NCI-H128 (cell line): ENCODE data around the gene NCDN.

Experiments used
- DNase-seq: peaks from one replicate; lab custom pipeline; 2025; ENCODE audit not compliant: unreplicated experiment; lab: John Stamatoyannopoulos, UW

NCDN gene, protein sequence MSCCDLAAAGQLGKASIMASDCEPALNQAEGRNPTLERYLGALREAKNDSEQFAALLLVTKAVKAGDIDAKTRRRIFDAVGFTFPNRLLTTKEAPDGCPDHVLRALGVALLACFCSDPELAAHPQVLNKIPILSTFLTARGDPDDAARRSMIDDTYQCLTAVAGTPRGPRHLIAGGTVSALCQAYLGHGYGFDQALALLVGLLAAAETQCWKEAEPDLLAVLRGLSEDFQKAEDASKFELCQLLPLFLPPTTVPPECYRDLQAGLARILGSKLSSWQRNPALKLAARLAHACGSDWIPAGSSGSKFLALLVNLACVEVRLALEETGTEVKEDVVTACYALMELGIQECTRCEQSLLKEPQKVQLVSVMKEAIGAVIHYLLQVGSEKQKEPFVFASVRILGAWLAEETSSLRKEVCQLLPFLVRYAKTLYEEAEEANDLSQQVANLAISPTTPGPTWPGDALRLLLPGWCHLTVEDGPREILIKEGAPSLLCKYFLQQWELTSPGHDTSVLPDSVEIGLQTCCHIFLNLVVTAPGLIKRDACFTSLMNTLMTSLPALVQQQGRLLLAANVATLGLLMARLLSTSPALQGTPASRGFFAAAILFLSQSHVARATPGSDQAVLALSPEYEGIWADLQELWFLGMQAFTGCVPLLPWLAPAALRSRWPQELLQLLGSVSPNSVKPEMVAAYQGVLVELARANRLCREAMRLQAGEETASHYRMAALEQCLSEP

DNA sequence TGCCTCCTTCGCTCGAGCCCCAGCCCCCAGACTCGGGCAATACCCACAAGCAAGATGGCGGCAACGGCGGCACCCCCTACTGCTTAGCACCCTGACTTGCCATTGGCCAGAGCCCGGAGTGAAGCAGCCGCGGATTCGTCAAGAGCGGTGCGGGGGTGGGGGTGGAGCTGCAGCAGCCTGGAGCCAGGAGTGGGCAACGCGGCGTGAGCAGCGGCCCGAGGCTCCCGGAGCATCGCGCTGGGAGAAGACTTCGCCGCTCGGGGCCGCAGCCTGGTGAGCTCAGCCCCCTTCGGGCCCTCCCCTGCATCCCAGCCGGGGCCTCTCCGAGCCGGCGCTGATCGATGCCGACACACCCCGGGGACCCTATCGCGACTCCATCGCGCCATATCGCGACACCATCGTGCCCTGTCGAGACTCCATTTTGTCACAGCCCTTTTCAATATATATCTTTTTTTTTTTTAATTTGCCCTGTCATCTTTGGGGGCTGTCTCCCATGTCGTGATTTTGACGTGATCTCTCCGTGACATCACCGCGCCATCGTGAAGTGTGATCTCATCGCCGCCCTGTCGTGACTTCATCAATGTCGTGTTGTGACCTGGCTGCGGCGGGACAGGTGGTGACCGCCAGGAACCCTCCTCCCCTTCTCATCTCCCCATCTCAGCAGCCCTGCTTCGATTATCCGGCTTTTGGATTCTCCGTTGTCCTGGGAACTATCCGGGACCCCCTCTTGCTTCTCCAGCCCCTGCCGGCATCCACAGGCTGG lies at the start of gene NCDN:
Gene NCDN, plus strand, starts transcription at position 189 of the 763 bp plus-strand sequence. Its CDS starts 392 bp downstream, at position 581.
- peak; percentile 95 for DNase-seq

DNA sequence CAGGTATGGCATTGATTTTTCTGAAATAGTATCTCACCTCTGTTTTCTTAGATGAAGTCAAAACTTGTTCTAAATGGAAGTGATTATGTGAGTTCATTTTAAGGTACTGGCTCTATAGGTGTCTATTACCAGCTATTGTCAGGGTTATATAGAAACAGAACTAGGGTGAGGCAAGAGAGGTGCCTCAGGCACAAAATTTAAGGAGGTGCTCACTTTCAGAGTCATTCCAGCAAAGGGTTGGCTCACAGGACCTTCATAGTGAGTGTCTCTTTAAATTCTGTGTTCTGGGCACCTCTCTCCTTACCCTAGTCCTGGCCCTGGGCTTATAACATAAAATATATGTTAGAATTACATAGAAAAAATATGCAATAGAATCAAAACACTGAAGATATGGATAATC lies 49.7 kb upstream of the NCDN start:
- DNase-seq, result no peak

DNA sequence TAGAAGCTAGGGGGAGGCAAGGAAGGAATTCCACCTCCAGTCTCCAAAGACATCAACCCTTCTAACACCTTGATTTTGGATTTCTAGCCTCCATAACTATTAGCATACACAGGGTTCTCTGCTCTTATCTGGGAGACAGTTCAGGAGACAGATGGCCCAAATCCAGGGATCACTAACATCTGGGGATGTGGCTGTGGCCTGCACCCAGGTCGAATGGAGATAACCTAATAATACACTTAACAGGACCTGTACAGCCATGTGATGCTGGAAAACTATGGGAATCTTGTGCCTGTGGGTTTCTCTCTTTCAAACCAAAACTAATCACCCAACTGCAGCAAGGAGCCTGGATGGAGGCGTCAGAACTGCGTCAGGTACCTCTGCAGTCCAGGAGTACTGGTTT lies 48.0 kb upstream of the NCDN start:
- DNase-seq, result no peak

DNA sequence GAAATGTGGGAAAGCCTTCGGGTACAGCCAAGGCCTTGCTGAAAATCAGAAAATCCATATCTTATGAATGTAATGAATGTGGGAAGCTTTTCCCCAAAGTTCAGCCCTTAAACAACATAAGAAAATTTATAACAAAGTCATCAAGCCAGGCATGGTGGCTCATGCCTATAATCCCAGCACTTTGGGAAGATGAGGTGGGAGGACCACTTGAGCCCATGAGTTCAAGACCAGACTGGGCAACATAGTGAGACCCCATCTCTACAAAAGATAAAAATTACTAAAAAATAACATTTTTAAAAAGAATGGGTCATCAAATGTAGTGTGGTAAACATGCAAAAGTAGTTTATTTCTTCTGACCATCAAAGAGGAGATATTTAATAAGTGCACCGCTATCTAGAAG lies 46.3 kb upstream of the NCDN start:
- no peak for DNase-seq

DNA sequence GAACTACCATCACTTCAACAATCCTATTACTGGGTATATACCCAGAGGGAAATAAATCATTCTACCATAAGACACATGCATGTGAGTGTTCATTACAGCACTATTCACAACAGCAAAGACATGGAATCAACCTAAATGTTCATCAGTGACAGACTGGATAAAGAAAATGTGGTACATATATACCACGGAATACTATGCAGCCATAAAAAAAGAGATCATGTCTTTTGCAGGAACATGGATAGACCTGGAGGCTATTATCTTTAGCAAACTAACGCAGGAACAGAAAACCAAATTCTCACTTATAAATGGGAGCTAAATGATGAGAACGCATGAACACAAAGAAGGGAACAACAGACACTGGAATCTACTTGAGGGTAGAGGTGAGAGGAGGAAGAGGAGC lies 39.4 kb upstream of the NCDN start:
- no peak for DNase-seq

DNA sequence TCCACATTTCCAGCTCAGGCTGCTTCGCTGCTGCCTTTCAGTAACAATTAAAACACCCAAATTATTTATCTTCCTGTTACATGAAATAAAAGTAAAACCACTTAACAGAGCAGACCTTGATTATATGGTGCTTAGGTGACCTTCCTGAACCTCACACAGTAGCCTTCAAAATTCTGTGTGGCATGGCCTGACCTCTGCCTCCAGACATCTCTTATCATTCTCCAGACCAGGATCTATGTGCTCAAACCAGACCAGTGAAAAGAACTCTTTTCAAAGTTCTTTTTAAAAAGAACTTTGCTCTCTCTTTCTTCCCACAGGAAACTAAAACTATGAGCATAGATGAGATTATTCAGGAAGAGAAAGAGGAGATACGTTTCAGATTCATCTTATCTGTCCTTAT lies 38.2 kb upstream of the NCDN start:
- no peak for DNase-seq

DNA sequence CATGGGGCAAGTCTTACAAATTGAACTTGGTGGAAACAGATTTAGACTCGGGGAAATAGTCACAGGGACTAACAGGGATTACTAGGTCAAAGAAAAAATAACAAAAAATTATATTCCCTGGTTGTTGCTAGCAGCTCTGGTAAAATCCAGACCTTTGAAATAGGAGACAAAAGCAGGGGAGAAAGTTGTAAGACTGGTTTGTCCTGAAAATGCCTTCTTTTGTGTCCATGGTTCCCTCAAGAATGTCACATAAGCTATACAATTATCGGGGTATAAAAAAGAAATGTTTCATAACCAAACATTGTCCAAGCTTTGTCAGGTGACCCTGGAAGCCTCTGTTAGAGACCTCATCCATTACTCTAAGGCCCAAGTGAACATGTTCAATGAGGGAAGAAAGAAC lies 33.5 kb upstream of the NCDN start:
- DNase-seq, result no peak

DNA sequence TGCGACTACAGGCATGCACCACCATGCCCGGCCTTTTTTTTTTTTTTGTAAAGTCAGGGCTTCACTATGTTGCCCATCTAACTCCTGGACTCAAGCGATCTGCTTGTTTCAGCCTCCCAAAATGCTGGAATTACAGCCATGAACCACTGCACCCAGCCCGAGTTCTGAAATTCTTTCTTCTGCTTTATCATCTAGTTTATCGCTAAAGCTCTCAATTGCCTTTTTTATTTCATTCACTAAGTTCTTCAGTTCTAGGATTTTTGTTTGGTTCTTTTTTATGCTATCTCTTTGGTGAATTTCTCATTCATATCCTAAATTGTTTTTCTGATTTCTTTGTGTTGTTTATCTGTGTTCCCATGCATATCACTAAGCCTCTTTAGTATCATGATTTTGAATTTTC lies 27.4 kb upstream of the NCDN start:
- no peak for DNase-seq

DNA sequence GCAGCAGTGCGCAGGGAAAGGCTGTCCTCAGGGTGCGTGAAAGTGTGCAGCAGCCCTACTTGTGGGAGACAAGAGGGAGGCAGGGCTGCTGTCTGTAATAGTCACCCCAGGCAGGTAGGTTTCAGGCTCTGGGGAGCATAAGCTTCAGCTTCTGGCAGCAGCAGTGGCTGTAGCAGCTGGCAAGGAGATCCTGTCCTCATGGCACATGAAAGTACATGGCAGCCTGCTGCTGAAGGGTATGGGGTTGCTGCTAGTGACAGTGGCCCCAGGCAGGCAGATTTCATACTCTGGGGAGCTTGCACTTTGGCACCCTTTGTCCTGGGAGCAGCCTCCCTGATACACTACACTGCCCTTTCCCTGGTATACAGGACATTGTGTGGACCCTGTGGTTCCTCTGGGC lies 26.7 kb upstream of the NCDN start:
- DNase-seq, result no peak

DNA sequence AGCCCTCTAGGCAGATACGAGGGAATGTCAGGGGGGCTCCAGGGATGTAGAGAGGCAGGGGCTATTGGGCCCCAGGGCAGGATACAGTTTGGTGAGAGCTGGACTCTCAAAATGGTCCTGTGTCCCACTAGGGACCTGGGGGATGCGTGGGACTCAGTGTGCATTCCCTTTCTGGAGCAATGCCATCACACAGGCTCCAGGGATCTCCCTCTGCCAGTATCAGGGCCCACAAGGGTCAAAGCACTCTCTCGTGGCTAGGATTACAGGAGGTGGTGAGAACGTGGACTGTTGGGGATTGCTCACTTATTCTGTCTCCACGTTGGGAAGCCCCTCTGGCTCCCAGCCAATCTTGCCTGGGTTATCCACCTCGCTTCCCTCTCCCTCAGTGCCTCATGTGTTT lies 26.2 kb upstream of the NCDN start:
- DNase-seq, result no peak

DNA sequence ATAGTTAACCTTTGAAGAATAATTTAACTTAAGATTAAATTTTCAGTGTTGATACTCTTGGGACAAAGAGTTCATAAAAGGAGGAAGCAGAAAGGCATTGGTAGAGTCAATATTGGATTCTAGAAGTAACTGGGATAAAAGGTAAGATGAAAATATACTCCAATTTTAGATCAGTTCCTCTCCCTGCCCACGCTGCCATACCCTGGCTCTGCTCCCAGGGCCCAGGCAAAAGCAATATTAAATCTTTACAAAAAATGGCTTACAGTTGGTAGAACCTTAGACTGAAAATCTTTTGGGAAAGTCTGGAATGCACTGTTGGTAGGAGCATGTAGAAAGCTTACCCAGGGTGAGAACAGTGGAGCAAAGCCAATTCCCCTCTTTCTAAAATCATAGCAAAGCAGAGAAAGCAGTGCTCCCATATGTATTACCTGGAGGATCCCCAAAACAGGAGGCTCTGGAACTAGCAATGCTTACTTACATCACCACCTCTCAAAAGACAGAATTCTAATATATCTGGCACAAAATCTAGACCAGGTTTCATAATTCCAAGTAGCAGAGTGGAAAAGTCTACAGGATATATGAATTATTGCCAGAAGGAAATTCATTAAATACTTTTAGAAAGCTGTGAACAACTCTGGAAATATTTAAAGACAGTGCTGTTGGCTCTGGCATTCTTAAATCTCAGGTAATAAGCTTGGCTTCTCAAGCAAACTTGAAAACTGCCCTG lies 24.9 kb upstream of the NCDN start:
- DNase-seq, result no peak

DNA sequence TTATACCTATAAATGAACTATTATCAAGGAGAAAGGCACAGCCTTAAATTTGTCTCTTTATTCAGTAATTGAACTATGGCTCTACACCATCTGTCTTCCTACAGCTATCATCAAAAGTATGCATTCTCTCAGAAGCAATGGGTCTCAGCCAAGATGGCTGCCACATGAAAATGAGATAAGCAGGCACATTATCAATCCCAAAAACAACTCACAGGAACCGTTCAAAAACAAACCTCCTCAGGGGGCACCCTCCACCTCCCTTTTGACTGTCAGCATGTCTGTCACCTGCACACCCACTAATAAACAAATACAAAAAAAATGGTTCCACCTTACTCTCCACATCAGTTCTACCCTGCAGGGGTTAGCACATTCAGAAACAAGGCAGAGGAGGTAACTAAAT lies 24.0 kb upstream of the NCDN start:
- DNase-seq, result no peak

DNA sequence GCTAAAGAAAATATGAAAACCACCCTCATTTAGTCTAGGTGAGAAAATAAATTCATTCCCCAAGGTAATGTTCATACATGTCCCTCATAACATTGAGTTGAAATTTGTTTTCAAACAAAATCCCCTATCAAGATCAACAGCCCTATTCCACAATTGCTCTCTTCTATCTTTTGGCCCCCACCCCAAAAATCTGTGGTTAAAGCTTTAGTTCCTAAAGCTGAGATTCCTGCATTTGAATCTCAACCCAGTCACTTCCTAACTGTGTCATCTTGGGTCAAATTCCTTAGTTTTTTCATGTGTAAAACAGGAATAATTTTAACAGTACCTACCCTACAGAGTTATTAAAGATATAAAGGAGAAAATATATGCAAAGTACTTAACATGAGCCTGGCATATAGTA lies 22.4 kb upstream of the NCDN start:
- DNase-seq, result no peak

DNA sequence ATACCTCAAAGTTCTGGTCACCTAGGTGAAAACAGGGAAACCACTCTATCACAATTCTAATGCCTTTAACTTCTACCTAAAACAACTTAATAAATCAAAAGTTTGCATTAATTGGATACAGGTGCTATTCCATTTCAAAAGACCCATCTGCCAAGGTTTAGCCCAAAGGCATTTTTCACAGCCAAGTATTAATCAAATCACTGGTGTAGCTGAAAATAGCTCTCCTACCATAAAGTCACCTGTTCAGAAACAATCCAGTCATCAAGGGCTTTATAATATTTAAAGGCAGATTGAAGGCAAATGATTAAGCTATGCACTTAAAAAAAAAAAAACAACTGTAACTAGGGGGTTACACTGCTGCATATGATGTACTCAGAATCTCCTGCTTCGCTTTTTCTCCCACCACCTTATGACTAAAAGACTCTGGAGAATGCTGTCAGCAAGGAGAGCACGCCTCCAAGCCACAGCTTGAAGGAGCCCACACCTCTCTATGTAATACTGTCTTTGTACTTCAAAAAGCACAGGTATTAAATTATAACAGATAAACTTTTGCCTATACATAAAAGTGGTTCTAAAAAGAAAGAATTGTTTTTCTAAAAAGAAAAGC lies 20.9 kb upstream of the NCDN start:
- no peak for DNase-seq

DNA sequence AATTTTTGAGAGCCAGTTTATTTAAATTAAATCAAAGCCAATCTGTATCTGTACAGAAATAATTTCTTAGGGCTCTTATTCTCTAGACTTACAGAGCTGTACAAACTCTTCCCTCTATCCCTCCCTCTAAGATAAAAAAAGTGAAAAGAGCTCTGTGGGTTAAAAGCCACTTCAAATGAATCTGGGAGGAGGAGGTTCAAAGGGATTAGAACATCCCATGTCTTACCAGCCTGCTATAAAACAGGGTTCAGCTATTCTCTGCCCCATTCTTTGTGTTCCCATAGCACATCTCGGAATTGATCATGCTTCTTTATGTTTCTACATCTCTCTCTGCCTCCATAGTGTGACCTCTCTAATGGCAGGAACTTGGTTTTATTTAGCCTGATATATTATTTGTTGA lies 19.8 kb upstream of the NCDN start:
- DNase-seq, result no peak

DNA sequence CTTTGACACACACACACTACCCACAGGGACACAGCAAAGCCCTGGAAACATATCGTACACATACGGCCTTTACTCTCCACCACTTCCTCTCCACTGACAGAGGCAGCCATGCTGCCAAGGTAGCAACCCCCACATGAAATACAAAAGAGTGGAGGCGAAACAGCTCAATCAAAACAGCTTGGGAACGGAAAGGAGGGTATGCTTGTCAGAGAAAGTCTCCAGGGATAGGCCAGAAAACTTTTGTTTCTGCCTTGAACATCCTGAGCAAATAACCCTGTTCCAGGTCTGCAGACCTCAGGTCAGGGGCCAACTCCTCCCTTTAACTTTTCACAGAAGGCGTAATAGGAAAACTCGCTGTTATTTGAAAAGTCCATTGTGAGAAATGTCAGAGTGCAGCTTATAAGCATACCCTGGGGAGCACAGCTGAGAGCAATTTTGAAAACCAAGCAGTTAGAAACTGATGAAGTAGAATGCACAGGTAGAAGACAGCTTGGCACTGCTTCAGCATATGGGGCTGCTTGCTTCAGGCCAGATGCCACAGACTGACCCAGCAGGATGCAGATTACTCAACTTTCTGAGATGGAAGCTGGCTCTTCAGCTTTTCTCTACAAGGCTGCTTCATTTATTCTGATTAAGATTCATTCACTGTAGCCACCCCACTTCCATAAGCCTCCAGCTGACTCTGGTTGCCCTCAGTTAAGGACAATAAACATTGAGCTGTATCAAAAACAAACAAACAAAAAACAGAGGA lies 18.4 kb upstream of the NCDN start:
- no peak for DNase-seq

DNA sequence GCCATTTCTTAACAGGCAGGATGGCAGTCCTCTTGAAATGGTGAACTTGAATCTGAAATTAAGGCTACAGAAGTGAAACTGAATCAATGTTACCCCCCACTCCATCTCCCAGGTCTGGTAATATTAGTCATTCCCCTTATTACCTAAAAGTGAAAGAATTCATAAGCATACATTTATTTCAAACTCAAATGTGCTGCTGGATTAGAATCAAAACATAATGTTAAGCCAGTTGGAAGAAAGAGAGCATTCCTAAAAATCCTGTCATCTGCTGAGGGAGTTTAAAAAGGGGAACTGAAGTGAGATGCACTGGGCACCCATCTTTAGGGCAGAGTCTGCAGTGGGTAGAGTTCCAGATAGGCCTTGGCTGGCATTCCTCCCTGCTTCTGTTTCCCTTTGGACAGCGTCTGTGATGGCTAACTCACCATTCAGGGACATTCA lies 17.8 kb upstream of the NCDN start:
- no peak for DNase-seq

DNA sequence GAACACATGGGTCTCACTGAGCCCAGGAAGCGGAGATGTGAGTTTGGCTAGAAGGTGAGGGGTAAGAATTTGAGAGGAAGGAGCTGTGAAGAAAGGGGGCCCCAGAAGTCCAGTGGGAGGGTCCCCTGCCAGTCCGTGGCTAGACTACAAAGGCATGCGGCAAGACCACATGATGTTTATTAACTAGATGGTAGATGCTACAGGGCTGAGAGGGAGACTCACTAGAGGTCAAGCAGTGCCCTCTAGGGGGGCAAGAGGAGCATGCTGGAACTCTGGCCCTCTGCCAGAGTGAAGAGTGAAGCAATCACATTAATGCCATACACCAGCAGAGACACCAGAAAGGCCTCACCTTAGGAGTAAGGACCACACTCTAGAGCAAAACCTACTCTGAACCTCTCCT lies 12.6 kb upstream of the NCDN start:
- no peak for DNase-seq

DNA sequence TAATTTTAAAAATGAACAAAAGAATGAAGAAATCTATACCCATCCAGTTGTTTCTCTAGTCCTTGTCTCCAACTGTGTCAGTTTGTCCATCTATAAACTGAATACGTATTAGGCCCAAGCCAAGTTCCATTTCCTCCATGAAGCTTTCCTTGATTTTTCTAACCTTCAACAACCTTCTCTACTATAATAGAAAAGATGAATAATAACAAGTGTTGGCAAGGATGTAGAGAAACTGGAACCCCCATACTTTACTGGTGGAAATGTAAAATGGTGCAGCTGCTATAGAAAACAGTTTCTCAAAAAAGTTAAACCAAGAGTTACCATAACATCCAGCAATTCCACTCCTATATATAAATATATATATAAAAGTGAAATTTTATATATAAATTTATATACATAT lies 11.0 kb upstream of the NCDN start:
- DNase-seq, result no peak

DNA sequence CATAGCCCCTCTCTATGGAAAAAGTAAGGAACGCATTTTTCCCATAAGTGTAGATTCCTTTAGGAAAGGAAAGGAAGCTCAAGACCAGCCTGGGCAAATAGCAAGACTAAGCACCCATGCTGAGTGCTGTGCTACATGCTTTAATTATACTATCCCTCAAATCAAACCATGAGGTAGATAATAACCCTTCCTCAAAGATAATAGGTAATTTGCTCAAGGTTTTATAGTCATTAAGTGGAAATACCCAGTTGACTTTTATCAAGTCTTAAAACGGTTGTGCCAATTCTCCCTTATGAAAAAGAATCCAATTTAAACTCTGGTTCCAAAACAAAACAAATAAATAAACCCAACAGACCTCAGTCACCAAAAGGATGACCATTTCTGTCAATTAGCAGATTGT lies 3.7 kb upstream of the NCDN start:
- DNase-seq, result no peak
